Right atrium auricular region (tissue), 2 donors: ENCODE measurements around the gene CPT2. TPM values are rescaled to one million over a fixed set of nuclear protein-coding genes. Genes with fewer than 3 reads are reported as not detected.
A peak's percentile ranks its signal among the peaks of the same experiment; 100 is the strongest.
"Not testable (repeated sequence)": the region's sequence is repeated elsewhere in the genome, so short reads cannot be mapped to it uniquely, and the experiment has no call there.

Source experiments
- DNase-seq: peaks from one replicate; pipeline ENCODE4 v3.0.0-alpha.2; 2019; ENCODE audit warnings: low spot score
- H3K27ac ChIP-seq, 2 donors: fragments of 200-600 bp; sonication (generic); 1 replicate in 1 of 2; 2 replicates in 1 of 2; pipeline ENCODE4 v1.5.1; 2016 to 2019
- H3K27me3 ChIP-seq, 2 donors: fragments of 200-600 bp; sonication (generic); one replicate each; pipeline versions ENCODE4 v1.5.1 to v1.6.0; 2017 to 2019
- H3K36me3 ChIP-seq: fragments of 200-600 bp; sonication (generic); one replicate; pipeline ENCODE4 v1.5.1; 2016
- H3K4me1 ChIP-seq, 2 donors: fragments of 200-600 bp; sonication (generic); one replicate each; pipeline versions ENCODE4 v1.5.1 to v1.6.0; 2017 to 2019
- H3K4me3 ChIP-seq, 2 donors: fragments of 200-600 bp; sonication (generic); 1 replicate in 1 of 2; 2 replicates in 1 of 2; pipeline ENCODE4 v1.5.1; 2017 to 2019; ENCODE audit warnings: mild to moderate bottlenecking in 1 of 2, moderate library complexity in 1 of 2
- H3K9me3 ChIP-seq, 2 donors: fragments of 200-600 bp; sonication (generic); one replicate each; pipeline ENCODE4 v1.5.1; 2019
- CTCF ChIP-seq, 2 donors: fragments of 200-600 bp; sonication (generic); IDR thresholded peaks; one replicate each; pipeline ENCODE4 v1.5.1; 2019; ENCODE audit warnings: antibody characterized with exemption in 2 of 2
- total RNA-seq, 2 donors: library from RNA; depleted of rRNA; stranded (reverse); fragments of >200 nt; gene quantifications; one replicate each; pipeline ENCODE4 v1.1.0, GENCODE V29; 2016

The CPT2 gene
- total RNA-seq, 2 donors from 2014 or later, result 16.0 to 33.6 TPM

GRCh38 chr1:53197291-53198200 is 922 bp downstream of the CPT2 start:
- Histone ChIP-seq H3K36me3 (peaks cover 14% of the 10 kb centered on the region), H3K4me1 (peaks cover 0 to 39% of the 10 kb centered on the region in 2 donors), H3K27me3 (no peaks in the 10 kb centered on the region), H3K4me3 (peak overlapping the region; percentile 71 to 97), H3K9me3 (no peaks in the 10 kb centered on the region), H3K27ac (peak overlapping the region; percentile 95 to 98)
- DNase-seq, result no peak
- TF ChIP-seq CTCF (IDR thresholded peaks at IDR 0.05), result no peak

GRCh38 chr1:53198241-53198651 is 1.6 kb downstream of the CPT2 start:
- no peak for DNase-seq
- Histone ChIP-seq H3K27me3 (no peaks in the 10 kb centered on the region), H3K4me3 (no peak overlapping the region), H3K4me1 (peaks cover 0 to 39% of the 10 kb centered on the region in 2 donors), H3K27ac (peak overlapping the region; percentile 95 to 98), H3K9me3 (no peaks in the 10 kb centered on the region), H3K36me3 (peaks cover 21% of the 10 kb centered on the region)
- no peak for TF ChIP-seq CTCF (IDR thresholded peaks at IDR 0.05)

- no peaks in the 10 kb centered on the region for H3K27me3 ChIP-seq
- H3K27ac ChIP-seq, result no peak overlapping the region
- DNase-seq, result no peak
- no peaks in the 10 kb centered on the region for H3K9me3 ChIP-seq
- no peak overlapping the region for H3K4me3 ChIP-seq
- H3K36me3 ChIP-seq, result peaks cover 49% of the 10 kb centered on the region
- H3K4me1 ChIP-seq, result peaks cover 0 to 21% of the 10 kb centered on the region in 2 donors
- TF ChIP-seq CTCF (IDR thresholded peaks at IDR 0.05), result no peak
These were observed 6.8 kb downstream of the CPT2 start for GRCh38 chr1:53203466-53203865.

GRCh38 chr1:53205496-53205895 is 8.9 kb downstream of the CPT2 start:
- not testable (repeated sequence) for H3K27ac ChIP-seq, H3K4me1 ChIP-seq, DNase-seq, H3K9me3 ChIP-seq, H3K4me3 ChIP-seq, H3K27me3 ChIP-seq
- peaks cover 69% of the 10 kb centered on the region for H3K36me3 ChIP-seq

- not testable (repeated sequence) for DNase-seq, H3K9me3 ChIP-seq, H3K4me1 ChIP-seq, H3K27ac ChIP-seq, H3K27me3 ChIP-seq, H3K4me3 ChIP-seq
- H3K36me3 ChIP-seq, result peaks cover 75% of the 10 kb centered on the region
These were observed 9.6 kb downstream of the CPT2 start for GRCh38 chr1:53206083-53206685.

- peaks cover 0 to 10% of the 10 kb centered on the region in 2 donors for H3K4me1 ChIP-seq
- no peak overlapping the region for H3K27ac ChIP-seq
- H3K27me3 ChIP-seq, result no peaks in the 10 kb centered on the region
- H3K9me3 ChIP-seq, result no peaks in the 10 kb centered on the region
- H3K36me3 ChIP-seq, result peaks cover 75% of the 10 kb centered on the region
- TF ChIP-seq CTCF (IDR thresholded peaks at IDR 0.05), result no peak
- no peak overlapping the region for H3K4me3 ChIP-seq
- DNase-seq, result no peak
These were observed 10.2 kb downstream of the CPT2 start for GRCh38 chr1:53206735-53207379.
